C1 segment of cervical spinal cord (tissue), 14 donors: ENCODE data around the gene SPINK7.

Source experiments
- DNase-seq, 14 donors: peaks; one replicate each; lab custom pipeline; 2025; lab: John Stamatoyannopoulos, UW

The SPINK7 gene

GRCh38 chr5:148343603-148344487 is 31.6 kb downstream of the SPINK7 start:
- no peak for DNase-seq

- DNase-seq = no peak
Measured at GRCh38 chr5:148347706-148348105, 35.5 kb downstream of the SPINK7 start.

- DNase-seq = no peak
Measured at GRCh38 chr5:148352696-148353095, 40.5 kb downstream of the SPINK7 start.

- DNase-seq = no peak
Measured at GRCh38 chr5:148353634-148354033, 41.4 kb downstream of the SPINK7 start.

- DNase-seq = no peak
Measured at GRCh38 chr5:148364343-148364742, 52.1 kb downstream of the SPINK7 start.
